COLO668 (cell line): ENCODE measurements around the gene ZBTB32.

Experiments
- DNase-seq: peaks from one replicate; lab custom pipeline; 2025; ENCODE audit not compliant: unreplicated experiment; lab: John Stamatoyannopoulos, UW

Gene ZBTB32

DNA sequence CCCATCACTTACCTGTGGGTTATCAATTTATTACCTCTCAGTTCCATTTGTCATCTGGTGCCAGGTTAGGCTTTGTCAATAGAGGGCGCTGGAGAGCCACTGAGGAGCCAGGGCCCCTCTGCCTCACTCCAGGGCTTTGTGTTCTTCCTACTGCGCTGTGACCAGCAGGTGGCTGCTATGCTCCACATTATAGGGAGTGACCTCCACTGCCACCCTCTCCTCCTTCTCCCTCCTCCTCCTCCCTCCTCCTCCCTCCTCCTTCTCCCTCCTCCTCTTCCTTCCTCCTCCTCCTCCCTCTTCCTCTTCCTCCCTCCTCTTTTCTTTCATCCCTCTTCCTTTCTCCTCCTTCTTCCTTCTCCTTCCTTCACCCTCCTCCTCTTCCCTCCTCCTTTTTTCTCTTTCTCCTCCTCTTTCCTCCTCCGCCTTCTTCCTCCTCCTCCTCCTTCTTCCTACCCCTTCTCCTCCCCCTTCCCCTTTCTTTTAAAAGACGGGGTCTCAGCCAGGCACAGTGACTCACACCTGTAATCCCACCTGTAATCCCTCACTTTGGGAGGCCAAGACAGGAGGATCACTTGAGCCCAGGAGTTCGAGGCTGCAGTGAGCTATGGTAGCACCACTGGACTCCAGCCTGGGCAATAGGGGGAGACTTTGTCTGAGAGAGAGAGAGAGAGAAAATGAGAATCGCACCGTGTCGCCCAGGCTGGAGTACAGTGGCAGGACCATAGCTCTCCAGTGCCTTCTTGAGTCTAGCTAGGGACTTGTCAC lies 10.3 kb upstream of the ZBTB32 start:
- peak; percentile 87 for DNase-seq

DNA sequence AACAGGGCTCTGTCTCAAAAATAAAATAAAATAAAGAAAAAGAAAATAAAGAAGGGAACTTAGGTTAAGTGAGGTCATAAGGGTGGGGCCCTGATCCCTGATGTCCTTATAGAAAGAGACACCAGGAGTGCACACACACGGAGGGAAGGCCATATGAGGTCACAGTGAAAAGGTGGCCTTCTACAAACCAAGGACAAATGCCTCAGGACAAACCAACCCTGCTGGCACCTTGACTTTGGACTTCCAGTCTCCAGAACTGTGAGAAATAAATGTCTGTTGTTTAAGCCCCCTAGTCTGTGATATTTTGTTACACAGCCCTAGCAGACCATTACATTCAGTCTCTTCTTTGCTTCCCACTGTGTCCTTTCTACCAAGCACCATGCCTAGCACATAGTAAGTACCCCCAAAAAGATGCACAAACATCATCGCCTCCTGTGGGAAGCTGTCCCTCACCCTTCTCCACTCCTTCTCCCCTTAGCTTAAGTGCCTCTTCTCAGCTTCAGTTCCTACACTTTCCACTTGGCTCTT lies 8.4 kb upstream of the ZBTB32 start:
- no peak for DNase-seq

DNA sequence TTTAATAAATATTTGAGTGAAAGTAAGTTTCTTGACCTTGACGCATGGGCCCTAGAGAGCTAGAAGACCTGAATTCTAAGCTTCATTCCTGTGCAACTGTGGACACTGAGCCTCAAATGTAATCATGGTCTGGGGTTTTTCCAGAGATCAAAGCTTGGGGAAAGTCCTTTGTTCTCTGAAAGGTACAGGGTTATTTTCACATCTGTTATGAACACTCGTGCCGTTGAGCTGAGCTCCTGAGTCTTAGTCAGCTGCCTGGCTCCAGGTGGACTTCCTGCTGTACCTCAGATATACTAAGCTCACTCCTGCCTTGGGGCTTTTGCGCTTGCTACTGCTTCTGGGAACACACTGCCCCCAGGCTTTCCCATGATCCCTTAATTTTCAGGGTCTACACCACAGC lies 7.5 kb upstream of the ZBTB32 start:
- DNase-seq: no peak

- peak; percentile 94 for DNase-seq
Measured at GRCh38 chr19:35702223-35703012, 1.9 kb upstream of the ZBTB32 start.

DNA sequence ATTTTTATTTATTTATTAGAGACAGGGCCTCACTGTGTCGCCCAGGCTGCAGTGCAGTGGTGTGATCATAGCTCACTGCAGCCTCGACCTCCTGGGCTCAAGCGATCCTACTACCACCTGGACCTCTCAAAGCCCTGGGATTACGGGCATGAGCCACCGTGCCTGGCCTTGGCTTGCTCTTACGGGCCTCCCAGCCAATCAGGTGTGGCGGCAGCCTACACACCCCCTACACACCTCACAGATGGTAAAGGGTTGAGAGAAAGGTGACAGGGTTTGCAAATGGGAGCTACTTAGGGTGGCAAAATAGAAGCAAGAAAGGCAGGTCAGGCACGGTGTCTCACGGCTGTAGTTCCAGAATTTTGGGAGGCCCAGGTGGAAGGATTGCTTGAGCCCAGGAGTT lies 1.0 kb upstream of the ZBTB32 start:
- no peak for DNase-seq

- DNase-seq: no peak
Measured at GRCh38 chr19:35708391-35708790, 4.0 kb downstream of the ZBTB32 start.

GRCh38 chr19:35710784-35711723 lies 6.7 kb downstream of the ZBTB32 start:
- DNase-seq: no peak

DNA sequence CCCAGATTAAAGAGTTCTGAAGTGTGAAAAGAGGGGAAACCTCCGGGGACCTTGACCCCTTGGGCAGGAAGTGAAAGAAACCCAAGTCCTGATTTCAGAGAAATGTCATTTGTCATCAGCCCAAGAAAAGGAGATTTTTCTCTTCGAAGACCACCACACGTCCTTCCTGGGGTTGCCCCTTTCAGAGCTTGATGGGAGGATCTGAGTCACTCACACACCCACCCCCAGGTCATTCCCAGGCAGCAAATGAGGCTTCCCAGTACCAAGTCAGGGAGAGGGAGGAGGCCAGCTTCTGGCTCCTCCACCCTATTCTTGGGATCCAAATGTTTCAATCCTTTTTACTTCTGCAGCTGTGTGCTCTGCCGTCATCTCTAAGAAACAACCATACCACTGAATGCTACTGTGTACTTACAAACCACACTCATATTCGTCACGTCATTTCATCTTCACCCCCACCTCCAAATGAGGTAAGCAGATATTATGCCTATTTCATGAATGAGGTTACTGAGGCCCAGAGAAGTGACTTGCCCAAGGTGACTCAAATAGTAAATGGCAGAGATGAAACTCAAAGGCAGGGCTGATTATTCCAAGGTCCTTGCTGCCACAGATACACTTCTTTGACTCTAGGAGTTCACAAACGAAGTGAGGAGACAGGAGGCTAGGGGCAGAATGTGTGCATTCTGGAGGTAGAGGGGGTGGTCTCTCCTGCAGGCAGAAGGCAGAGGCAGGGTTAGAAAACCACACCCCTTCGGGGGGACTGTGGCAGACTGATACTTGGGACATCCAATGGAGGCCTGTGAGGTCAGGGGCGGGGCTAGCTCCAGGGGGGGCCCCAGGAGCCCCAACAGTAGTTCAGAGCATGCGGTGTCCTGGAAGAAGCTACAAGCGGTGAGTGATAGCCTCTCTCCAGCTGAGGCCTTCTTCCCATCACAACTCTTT lies 8.5 kb downstream of the ZBTB32 start:
- DNase-seq: no peak

- DNase-seq: no peak
Measured at GRCh38 chr19:35713506-35713850, 9.1 kb downstream of the ZBTB32 start.

GRCh38 chr19:35713904-35714495 lies 9.6 kb downstream of the ZBTB32 start:
- no peak for DNase-seq

GRCh38 chr19:35714601-35715354 lies 10.4 kb downstream of the ZBTB32 start:
- no peak for DNase-seq

DNA sequence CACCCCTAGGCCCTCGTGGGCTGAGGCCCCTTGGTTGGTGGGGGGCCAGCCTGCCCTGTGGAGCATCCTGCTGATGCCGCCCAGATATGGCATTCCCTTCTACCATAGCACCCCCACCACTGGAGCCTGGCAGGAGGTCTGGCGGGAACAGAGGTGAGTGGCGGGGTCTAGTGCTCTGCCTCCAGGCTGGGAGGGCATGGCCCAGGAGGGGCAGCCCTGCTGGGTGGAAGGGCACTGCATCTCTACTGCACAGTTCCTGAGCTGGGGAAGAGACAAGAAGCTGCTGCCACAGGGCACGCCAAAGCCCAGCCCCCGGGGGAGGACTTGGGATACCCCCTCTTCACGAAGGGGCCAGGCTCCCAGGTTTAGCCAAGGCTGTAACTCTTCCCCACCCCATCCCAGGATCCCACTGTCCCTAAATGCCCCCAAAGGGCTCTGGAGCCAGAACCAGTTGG lies 11.0 kb downstream of the ZBTB32 start:
- DNase-seq: no peak

- DNase-seq: peak; percentile 68
Measured at GRCh38 chr19:35715981-35716800, 11.8 kb downstream of the ZBTB32 start.

DNA sequence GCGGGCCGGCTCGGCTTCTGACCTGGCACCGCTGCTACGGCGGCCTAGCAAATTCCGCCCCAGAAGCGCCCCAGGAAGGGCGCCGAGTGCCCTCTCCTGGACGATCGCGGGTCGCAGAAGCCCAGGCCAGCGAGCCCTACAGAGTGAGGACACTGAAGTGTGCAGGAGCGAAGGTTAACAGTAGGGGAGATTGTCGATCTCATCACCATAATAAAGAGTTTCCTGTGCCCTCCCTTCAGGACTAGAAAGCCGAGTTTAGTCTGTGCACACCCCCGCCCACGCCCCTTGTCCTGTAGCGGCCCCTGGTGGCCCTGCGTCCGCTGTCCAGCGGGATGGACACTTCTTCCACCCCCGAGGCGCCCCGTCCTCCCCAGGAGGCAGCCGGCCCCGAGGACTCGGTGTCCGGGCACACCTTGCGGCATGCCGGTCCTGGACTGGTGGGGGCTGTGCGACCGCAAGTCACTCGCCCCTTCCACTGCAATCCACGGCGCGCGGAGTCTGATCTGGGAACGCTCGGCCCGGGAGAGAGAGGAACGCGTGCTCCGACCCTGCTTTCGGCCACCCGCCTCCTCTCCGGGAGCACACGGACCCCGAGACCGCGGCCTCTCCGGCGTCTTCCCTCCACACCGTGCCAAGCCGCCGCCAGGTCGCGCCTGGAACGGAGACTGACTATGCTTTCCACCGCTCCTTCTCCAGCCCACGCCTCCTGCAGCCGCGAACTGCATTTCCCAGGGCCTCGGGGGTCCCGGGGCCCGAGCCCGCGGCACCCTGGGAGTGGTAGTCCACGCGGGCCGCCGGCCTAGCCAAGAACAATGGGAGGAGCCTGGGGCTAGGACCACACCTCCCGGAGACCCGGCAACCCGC lies 12.7 kb downstream of the ZBTB32 start:
- DNase-seq: peak; percentile 87

DNA sequence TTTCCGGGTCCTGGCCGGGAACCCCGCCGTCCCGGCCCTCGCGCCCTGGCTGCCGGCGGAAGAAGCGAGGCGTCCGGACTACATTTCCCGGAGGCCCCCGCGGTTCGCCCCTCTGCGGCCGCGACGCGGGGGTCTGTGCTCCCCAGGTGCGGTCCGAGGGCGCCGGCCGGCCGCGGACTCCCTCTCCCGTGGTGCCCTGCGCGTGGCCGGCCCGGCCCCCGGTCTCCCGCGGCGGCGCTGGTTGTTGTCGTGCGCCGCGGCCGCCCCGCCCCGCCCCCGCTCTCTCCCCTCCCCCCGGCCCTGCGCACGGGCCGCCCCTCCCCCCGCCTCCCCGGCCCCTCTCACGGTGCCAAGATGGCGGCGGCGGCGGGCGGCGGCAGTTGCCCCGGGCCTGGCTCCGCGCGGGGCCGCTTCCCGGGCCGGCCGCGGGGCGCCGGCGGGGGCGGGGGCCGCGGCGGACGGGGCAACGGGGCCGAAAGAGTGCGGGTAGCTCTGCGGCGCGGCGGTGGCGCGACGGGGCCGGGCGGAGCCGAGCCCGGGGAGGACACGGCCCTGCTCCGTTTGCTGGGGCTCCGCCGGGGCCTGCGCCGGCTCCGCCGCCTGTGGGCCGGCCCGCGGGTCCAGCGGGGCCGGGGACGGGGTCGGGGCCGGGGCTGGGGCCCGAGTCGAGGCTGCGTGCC lies 13.4 kb downstream of the ZBTB32 start, which contains the start of gene KMT2B:
Gene KMT2B, plus strand, starts transcription at position 339 of the 680 bp plus-strand sequence. Its CDS starts 16 bp downstream, at position 355.
- DNase-seq: peak; percentile 97

GRCh38 chr19:35718345-35719041 lies 14.1 kb downstream of the ZBTB32 start:
- peak; percentile 33 for DNase-seq
